Caco-2 (cell line): ENCODE measurements around the gene MOB2. TPM values are rescaled to one million over a fixed set of nuclear protein-coding genes. Genes with fewer than 3 reads are reported as not detected.

Experiments used
- BruUV-seq: library from RNA; stranded (reverse); fragments of 400-500 nt; replicated peaks from 2 replicates; lab custom pipeline; 2021; lab: Mats Ljungman, UMichigan
- CTCF ChIA-PET: fragments of 300-600 bp; sonication (Branson Sonifier 250); formaldehyde crosslinking; loops from one replicate; lab custom pipeline; 2022; ENCODE audit warnings: antibody characterized with exemption; lab: Charles Lee
- POLR2A ChIA-PET: fragments of 300-600 bp; sonication (Branson Sonifier 250); formaldehyde crosslinking; loops from one replicate; lab custom pipeline; 2022; ENCODE audit warnings: antibody characterized with exemption; lab: Charles Lee
- DNase-seq, 2 experiments: peaks; one replicate each; pipeline versions ENCODE4 v3.0.0 to v3.0.0-alpha.2; 2020 to 2022
- H3K27me3 ChIP-seq: replicated peaks from 2 replicates; pipeline ENCODE4 v1.6.0; 2011; ENCODE audit warnings: low read length; ENCODE audit not compliant: control insufficient read depth, insufficient read depth
- H3K36me3 ChIP-seq: 2 replicates; pipeline ENCODE4 v1.5.1; 2011; ENCODE audit warnings: low read length; ENCODE audit not compliant: control insufficient read depth, insufficient read depth
- H3K4me1 ChIP-seq: fragments of 250-450 bp; sonication (Bioruptor Pico); 2 replicates; pipeline ENCODE4 v1.5.1; 2020; ENCODE audit warnings: mild to moderate bottlenecking
- H3K4me3 ChIP-seq: 2 replicates; pipeline ENCODE4 v1.5.1; 2011; ENCODE audit warnings: low read depth, mild to moderate bottlenecking, control low read depth, low read length
- H3K9me3 ChIP-seq: fragments of 250-450 bp; sonication (Bioruptor Pico); 2 replicates; pipeline ENCODE4 v1.5.1; 2020; ENCODE audit warnings: mild to moderate bottlenecking, moderate library complexity
- H3K27ac Mint-ChIP-seq: one replicate; pipeline ENCODE4 v1.8.0; 2022; ENCODE audit warnings: mixed read lengths; ENCODE audit not compliant: unreplicated experiment
- H3K27me3 Mint-ChIP-seq: one replicate; pipeline ENCODE4 v1.8.0; 2022; ENCODE audit warnings: mixed read lengths; ENCODE audit not compliant: insufficient read depth, unreplicated experiment
- H3K36me3 Mint-ChIP-seq: one replicate; pipeline ENCODE4 v1.8.0; 2022; ENCODE audit warnings: mild to moderate bottlenecking, mixed read lengths; ENCODE audit not compliant: insufficient read depth, unreplicated experiment
- H3K4me1 Mint-ChIP-seq: one replicate; pipeline ENCODE4 v1.8.0; 2022; ENCODE audit warnings: low read depth, mixed read lengths; ENCODE audit not compliant: unreplicated experiment
- H3K4me3 Mint-ChIP-seq: one replicate; pipeline ENCODE4 v1.8.0; 2022; ENCODE audit warnings: mild to moderate bottlenecking, moderate library complexity, mixed read lengths; ENCODE audit not compliant: unreplicated experiment
- H3K9me3 Mint-ChIP-seq: one replicate; pipeline ENCODE4 v1.8.0; 2022; ENCODE audit warnings: mixed read lengths; ENCODE audit not compliant: unreplicated experiment
- intact Hi-C: fragments of 100-400 bp; cut with micrococcal nuclease; formaldehyde crosslinking; loops from one replicate; pipeline ENCODE4 v1.10.0; 2022; ENCODE audit not compliant: unreplicated experiment
- total RNA-seq: library from RNA; stranded (reverse); gene quantifications from 2 replicates; pipeline ENCODE4 v1.2.3, GENCODE V29; 2022
- TF ChIP-seq, protein P1 (sequence below), 2 experiments: fragments of 200-600 bp in 1 of 2; IDR thresholded peaks; 1 replicate in 1 of 2; 2 replicates in 1 of 2; pipeline versions ENCODE4 v1.5.1 to v1.8.0; 2011 to 2022; ENCODE audit warnings: antibody characterized with exemption in 1 of 2, control low read depth in 1 of 2, inconsistent platforms in 1 of 2, low read depth in 1 of 2, low read length in 1 of 2, mild to moderate bottlenecking in 1 of 2, moderate library complexity in 1 of 2; ENCODE audit not compliant: insufficient read depth in 1 of 2, severe bottlenecking in 1 of 2, unreplicated experiment in 1 of 2

Gene MOB2
- total RNA-seq, 1 experiment from 2014 or later = 32.7 TPM

DNA sequence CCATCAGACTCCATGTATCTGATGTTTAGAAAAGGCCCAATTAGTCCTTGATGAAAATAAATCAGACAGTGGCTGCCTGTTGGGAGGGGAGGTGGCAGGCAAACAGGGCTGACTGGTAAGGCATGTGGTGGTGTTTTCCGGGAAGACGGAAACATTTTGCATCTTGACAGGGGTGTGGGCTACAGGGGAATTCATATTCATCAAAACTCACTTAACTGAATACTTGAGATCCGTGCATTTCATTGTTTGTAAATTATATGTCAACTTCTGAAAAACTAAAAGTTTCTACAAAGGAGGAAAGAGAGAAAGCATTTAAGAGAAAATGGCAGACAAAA is 10.1 kb upstream of the MOB2 start:
- H3K27me3 ChIP-seq = no peaks in the 10 kb centered on the region
- intact Hi-C loops = no loop called here
- H3K9me3 ChIP-seq = no peaks in the 10 kb centered on the region
- no peak overlapping the region for H3K27ac Mint-ChIP-seq
- H3K9me3 Mint-ChIP-seq = no peaks in the 10 kb centered on the region
- ChIA-PET CTCF (no interaction called here), POLR2A (no interaction called here)
- peaks cover 7% of the 10 kb centered on the region for H3K36me3 Mint-ChIP-seq
- H3K4me3 ChIP-seq = no peak overlapping the region
- H3K4me3 Mint-ChIP-seq = no peak overlapping the region
- TF ChIP-seq, protein P1, sequence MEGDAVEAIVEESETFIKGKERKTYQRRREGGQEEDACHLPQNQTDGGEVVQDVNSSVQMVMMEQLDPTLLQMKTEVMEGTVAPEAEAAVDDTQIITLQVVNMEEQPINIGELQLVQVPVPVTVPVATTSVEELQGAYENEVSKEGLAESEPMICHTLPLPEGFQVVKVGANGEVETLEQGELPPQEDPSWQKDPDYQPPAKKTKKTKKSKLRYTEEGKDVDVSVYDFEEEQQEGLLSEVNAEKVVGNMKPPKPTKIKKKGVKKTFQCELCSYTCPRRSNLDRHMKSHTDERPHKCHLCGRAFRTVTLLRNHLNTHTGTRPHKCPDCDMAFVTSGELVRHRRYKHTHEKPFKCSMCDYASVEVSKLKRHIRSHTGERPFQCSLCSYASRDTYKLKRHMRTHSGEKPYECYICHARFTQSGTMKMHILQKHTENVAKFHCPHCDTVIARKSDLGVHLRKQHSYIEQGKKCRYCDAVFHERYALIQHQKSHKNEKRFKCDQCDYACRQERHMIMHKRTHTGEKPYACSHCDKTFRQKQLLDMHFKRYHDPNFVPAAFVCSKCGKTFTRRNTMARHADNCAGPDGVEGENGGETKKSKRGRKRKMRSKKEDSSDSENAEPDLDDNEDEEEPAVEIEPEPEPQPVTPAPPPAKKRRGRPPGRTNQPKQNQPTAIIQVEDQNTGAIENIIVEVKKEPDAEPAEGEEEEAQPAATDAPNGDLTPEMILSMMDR (IDR thresholded peaks at IDR 0.05; ENCODE audit: insufficient read depth in 1 of 2, low read depth in 1 of 2, low read length in 1 of 2, severe bottlenecking in 1 of 2, unreplicated experiment in 1 of 2) = no peak
- BruUV-seq = no TSS peak
- H3K27me3 Mint-ChIP-seq = no peaks in the 10 kb centered on the region
- H3K4me1 Mint-ChIP-seq = no peaks in the 10 kb centered on the region
- H3K4me1 ChIP-seq = no peaks in the 10 kb centered on the region
- DNase-seq = no peak
- no peaks in the 10 kb centered on the region for H3K36me3 ChIP-seq

DNA sequence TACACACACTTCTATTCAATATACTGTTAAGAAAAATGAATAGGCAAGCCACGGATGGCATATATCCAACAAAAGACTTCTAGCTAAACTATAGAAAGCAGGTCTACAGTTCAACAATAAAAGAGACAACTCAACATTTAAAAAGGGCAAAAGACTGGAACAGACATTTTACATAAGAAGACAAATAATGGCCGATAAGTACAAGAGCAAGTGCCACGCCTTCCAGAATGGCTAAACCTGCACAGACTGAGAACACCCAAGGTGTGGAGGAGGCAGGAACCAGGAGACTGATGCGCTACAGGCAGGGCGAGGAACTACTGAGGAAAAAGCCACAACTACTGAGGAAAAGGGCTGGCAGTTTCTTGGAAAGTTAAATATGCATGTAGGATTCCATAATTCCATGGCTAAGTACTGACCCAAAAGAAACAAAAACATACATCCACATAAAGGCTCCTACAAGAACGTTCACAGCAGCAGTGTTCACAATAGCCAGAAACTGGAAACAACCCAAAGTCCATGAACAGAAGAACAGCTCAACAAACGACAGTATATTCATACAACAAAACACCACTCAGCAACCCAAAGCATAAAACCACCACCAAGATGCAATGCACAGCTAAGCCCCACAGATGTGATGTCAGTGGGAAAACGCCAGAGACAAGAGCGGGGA is 9.6 kb upstream of the MOB2 start:
- TF ChIP-seq, protein P1 (IDR thresholded peaks at IDR 0.05; ENCODE audit: insufficient read depth in 1 of 2, low read depth in 1 of 2, low read length in 1 of 2, severe bottlenecking in 1 of 2, unreplicated experiment in 1 of 2) = no peak
- no peaks in the 10 kb centered on the region for H3K27me3 Mint-ChIP-seq
- peaks cover 7% of the 10 kb centered on the region for H3K36me3 Mint-ChIP-seq
- H3K9me3 Mint-ChIP-seq = no peaks in the 10 kb centered on the region
- Histone ChIP-seq H3K4me3 (no peak overlapping the region), H3K36me3 (no peaks in the 10 kb centered on the region), H3K9me3 (no peaks in the 10 kb centered on the region), H3K27me3 (no peaks in the 10 kb centered on the region), H3K4me1 (no peaks in the 10 kb centered on the region)
- no peak for DNase-seq
- CTCF ChIA-PET = no interaction called here
- intact Hi-C loops = no loop called here
- no peak overlapping the region for H3K4me3 Mint-ChIP-seq
- BruUV-seq = no TSS peak
- no peak overlapping the region for H3K27ac Mint-ChIP-seq
- no peaks in the 10 kb centered on the region for H3K4me1 Mint-ChIP-seq
- POLR2A ChIA-PET = no interaction called here

DNA sequence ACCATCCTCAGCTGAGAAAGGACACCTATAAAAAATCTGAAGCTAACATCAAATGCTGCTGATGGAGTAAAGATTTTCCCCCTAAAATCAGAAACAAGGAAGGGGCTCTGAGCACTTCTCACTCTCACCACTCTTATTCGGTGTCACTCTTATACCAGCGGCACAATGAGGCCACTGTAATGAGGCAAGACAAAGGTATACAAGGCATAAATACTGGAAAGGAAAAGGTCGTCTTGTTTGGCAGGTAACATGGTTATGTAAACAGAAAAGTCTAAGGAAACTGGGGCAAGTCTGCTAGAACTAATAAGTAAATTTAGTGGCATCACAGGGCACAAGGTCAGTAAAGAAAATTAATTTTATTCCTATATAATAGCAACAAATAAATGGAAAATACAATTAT is 8.1 kb upstream of the MOB2 start:
- no peak for DNase-seq
- H3K4me1 Mint-ChIP-seq = no peaks in the 10 kb centered on the region
- ChIA-PET POLR2A (no interaction called here), CTCF (no interaction called here)
- no peaks in the 10 kb centered on the region for H3K9me3 ChIP-seq
- peaks cover 7% of the 10 kb centered on the region for H3K36me3 Mint-ChIP-seq
- H3K9me3 Mint-ChIP-seq = no peaks in the 10 kb centered on the region
- no peaks in the 10 kb centered on the region for H3K27me3 ChIP-seq
- no peak overlapping the region for H3K4me3 Mint-ChIP-seq
- H3K27me3 Mint-ChIP-seq = no peaks in the 10 kb centered on the region
- H3K4me1 ChIP-seq = no peaks in the 10 kb centered on the region
- H3K27ac Mint-ChIP-seq = no peak overlapping the region
- H3K4me3 ChIP-seq = no peak overlapping the region
- no peaks in the 10 kb centered on the region for H3K36me3 ChIP-seq
- intact Hi-C loops = no loop called here
- BruUV-seq = no TSS peak
- TF ChIP-seq, protein P1 (IDR thresholded peaks at IDR 0.05; ENCODE audit: insufficient read depth in 1 of 2, low read depth in 1 of 2, low read length in 1 of 2, severe bottlenecking in 1 of 2, unreplicated experiment in 1 of 2) = no peak
